GM21360 (cell line): ENCODE measurements around the gene DNHD1.
A peak's percentile ranks its signal among the peaks of the same experiment; 100 is the strongest.

ENCODE experiments used
- ATAC-seq: cut with Tn5 transposase; IDR thresholded peaks from one replicate; pipeline ENCODE4 v1.9.1; 2021; ENCODE audit warnings: mild to moderate bottlenecking, moderate library complexity; ENCODE audit not compliant: unreplicated experiment

DNHD1 gene, protein sequence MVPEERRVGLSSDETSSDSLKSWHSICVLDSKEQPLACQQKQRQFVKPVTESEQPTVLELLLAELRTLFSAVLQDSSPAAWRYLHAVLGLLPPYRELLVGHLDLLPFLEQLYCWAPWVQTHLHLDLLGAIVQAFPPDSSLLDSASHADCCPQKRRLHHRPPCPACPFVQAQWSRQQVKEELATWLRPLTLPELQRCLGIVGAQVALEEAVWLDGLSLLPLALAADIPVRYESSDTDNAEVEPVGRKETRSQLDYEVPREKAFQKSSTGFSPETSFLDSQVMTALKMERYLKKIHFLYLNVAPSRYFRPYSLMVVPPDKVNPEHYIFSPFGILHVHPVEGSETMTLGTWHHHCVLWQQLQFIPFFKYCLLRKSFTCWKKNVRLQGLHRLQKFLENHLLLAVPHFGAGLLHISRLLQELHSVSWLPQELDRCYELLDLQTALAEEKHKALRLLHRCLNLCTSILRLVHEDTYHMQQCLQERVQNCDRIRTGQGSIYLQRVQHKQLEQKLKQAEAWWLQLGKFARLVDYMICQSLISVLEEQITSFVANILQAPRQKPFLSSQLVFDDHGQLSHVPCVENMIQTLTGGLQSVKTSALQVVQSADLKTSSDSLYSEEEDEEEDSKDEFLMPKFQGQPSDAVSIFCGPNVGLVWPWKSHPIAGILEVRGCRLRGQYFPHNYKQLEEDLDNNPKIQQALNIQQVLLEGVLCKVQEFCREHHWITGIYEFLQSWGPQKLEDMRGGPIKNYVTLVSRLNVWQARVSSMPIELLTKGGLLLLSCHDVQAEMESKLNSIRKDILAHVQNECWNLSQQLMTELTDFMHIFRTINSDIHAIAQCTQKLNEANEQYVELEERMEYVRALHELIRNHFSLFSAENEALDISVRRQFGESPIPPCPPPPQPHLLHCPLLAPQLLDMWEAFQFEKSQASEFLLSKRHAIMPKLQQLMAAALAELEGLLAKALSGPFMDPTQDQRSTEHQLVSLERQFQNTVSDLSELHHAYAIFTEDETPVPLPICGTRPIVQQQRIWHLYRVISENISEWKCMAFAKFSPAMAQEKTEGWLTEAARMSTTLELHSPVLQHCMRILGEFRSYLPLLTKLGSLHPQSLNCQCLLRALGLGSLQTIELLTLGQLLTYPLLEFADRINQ (N-terminal part only)

GRCh38 chr11:6497069-6497839, at the start of gene DNHD1:
Gene DNHD1 (plus strand): TSS chr11:6497280. CDS start chr11:6498216, 936 bp downstream.
- no peak for ATAC-seq

DNA sequence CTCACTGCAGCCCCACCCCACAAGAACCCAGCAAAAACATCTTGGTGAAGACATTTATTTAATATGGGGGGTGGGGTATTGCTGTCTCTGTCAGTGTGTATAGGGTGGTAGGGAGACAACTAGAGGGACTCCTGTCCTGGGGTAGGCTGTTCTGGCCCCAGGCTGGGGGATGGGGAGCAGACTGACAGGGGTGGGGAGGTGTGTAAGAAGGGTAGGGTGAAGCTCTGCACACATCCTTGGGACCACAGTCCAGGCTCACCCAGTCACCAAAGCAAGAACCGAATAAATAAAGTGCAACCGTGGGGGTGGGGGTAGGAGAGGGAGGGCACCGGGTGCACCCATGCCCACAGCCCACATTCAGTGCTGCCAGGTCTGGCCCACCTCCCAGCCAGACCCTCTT, 48.5 kb upstream of the DNHD1 start:
- ATAC-seq: no peak

GRCh38 chr11:6452219-6452618, 44.9 kb upstream of the DNHD1 start:
- no peak for ATAC-seq

- ATAC-seq: no peak
Observed at GRCh38 chr11:6453152-6453551, 43.9 kb upstream of the DNHD1 start.

DNA sequence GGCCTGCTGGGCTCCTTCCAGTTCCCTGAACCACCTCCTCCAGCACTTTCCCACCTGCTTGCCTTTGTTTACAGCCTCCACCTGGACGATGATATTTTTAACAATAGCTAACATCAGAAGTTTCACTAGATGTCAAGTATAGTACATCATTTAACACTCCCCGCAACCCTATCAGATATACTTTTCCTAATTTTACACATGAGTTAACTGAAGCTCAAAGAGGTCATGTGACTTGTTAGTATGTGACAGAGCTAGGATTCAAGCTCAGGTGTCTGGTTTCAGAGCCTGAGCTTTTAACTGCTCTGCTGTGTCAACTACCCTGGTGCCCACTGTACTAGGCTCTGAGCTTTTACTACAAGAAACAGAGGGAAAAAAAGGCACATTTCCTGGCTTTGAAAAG, 42.0 kb upstream of the DNHD1 start:
- ATAC-seq: no peak

DNA sequence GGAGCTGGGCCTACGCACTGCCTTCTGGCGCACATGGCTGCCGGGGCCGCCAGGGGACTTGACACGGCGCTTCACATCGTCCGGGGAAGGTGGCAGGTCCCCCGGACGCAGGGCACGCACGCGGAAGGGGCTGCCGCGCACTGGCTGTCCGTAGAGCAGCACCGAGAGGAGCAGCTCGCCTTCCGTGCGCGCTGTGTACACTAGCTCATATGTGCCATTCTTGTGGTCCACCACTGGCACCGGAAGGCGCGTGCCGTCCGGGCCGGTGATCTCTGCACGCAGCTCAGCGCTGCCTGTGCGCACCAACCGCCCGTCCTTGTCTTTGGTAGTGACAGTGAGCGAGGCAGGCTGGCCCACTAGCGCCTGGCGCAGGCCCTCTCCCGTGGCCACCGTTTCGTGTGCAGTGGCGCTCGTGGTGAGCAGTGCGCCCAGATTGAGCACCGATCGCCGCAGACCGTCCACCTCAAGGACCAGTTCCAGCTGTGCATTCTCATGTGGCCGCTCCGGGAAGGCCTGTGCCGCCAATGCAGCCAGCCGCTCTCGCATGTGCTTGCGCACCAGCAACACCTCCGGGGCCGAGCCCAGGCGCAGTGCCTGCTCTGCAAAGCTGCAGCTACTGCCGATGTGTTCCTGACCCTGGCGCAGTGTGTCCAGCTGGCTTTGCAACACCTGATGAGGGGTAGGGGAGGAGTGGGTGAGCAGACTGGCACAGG, 40.6 kb upstream of the DNHD1 start:
- ATAC-seq: no peak

GRCh38 chr11:6457581-6458320, 39.3 kb upstream of the DNHD1 start:
- ATAC-seq: no peak

GRCh38 chr11:6458352-6459098, 38.6 kb upstream of the DNHD1 start:
- ATAC-seq: no peak

- ATAC-seq: no peak
Observed at GRCh38 chr11:6459099-6459450, 38.0 kb upstream of the DNHD1 start.

DNA sequence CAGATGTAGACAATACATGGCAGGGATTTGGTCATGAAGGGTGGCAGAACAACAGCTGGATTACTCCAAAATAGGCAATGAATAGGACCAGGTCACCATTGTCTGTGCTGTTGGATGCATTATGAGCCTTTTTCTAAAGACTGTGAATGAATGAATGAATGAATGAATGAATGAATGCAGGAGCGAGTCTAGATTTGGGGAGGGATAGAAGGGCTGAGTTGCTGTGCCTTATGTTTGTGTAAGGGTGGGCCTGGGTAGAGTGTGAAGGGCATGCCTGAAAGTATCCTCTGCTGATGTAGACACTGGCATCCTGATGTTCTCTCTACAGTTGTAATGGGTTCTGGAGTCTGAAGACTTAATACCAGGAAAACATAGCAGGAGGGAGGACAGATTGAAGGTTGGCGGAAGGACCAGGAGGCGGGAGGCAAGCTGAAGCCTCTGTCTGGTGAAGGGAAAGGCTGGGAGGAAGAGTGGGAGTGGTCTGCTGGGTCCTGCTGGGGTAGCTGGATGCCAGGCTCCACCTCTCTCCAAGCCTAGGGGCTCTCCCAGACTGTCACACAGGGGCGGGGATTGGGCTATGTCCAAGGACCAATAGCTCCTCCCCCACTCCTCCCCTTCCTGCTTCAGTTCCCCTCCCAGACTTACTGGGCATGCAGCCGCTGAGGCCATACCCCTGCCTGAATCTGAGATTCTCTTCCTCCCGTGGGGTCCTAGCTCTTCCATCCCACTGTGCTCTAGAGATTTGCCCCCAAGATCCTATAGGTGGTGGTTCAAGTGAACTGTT, 28.2 kb upstream of the DNHD1 start:
- peak; percentile 75 for ATAC-seq

DNA sequence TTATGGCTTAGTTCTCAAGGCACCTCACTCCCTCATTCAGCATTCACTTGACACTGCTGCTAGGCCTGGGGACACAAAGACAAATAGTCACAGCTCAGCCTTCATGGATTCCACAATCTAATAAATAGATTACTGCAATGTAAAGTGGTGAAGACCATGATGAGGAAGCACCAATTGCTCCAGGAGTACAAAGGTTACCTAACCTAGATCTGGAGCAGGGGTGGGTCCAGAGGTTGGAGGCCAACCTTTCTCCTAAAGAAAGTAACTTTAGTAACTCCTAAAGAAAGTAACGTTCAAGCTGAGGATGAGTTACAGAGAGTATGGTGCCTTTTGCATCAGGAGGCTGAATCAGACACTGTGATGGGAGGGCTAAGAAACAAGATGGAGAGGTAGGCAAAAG, 27.5 kb upstream of the DNHD1 start:
- ATAC-seq: no peak

GRCh38 chr11:6472934-6473333, 24.1 kb upstream of the DNHD1 start:
- ATAC-seq: no peak

DNA sequence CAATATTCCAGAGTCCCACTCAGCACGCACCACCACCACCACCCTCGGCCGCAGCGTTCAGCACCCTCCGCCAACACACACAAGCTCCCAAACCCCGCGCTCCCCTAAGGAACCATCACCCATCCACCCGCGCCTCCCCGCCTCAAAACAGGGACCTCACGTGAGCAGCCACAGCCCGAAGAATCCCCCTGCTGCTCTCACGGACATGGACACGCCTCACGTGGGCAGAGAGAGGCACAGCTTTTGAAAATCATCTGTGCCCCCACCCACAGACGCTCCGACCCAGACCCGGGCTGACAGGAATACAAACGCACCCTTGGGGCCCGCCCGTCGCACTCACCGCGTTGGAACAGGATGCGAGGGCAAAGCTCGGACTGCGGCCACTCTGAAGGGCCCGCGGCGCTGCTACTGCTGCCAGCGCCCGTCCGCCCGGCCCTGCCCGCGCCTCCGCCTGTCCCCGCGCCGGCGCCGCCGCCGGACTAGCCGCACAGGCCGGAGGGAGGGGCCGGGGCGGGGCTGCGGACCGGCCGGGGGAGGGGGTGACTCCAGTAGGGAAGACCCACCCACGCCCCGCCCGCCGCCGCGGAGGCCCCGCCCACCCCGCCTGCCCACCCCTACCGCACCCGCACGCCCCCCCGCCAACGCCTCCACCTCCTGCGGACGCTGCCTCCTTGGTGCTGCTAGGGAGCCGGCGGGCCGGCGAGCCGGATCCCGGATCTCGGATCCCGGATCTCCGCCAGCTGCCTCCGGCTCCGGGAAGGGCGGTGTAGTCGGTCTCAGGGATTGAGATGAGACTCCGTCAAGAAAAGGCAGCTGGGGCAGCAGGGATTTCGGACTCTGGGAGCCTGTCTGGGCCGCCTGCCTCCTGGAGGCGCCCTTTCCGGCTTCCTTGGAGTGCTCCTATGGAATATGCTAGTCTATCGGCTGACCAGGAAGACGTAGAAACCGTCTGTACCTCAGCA, 23.3 kb upstream of the DNHD1 start, which contains the start of gene TRIM3:
TRIM3 (minus strand) TSS at position 491 of the 962 bp plus-strand sequence. CDS start 8,246 bp downstream, outside the sequence.
- ATAC-seq: peak; percentile 47

GRCh38 chr11:6474413-6474792, 22.7 kb upstream of the DNHD1 start:
- ATAC-seq: no peak

GRCh38 chr11:6474806-6475500, 22.1 kb upstream of the DNHD1 start:
- no peak for ATAC-seq

- ATAC-seq: no peak
Observed at GRCh38 chr11:6475936-6476335, 21.1 kb upstream of the DNHD1 start.
